Embryonic facial prominence (tissue), 1 donor: ENCODE measurements around the gene HAP1.
"Not testable (repeated sequence)": the region's sequence is repeated elsewhere in the genome, so short reads cannot be mapped to it uniquely, and the experiment has no call there.

Experiments
- DNase-seq: peaks from one replicate; pipeline ENCODE4 v3.0.0-alpha.2; 2016; ENCODE audit errors: extremely low spot score

Gene HAP1

DNA sequence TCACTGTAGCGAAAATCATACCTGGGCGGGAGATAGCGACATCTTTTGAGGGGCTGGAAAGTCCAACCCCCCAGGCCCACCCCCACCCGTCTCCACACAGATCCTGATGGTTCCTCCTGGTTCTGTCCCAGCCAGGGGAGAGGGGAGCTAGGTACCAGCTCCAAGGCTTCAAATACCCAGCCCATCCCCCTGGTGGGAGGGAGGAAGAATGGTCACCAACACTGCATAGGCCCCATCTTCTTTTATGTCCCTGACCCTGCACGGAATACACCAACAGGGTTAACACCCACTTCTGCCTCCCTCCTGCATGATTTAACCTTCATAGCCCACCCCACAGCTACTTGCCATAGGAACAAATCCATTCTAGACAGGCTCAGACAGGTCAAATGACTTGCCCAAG, 9.3 kb downstream of the HAP1 start:
- no peak for DNase-seq

DNA sequence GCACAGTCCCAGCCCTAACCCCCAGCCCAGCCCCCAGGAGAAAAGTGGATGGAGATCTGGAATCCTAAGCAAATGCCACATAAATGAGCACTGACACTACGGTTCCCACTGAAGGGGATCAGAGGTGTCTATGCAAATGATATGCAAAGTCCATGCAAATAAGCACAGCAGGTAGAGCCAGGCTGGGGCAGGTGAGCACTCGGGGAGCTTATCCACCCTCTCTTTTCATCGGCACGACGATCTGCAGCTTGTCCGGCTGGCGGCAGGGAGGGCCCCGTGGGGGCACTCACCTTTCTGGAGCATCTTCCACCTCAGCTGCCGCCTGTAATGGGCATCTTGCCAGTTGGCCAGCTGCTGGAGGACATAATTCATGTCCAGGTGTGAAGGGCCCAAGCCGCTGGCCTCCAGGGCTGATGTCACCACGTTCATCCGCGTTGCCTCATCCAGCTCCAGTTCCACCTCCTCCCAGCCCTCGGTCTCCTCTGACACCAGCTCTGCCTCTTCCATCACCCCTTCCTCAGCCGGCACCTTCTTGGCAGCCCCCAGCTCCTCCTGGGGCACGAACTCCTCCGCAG, 9.9 kb downstream of the HAP1 start:
- no peak for DNase-seq

DNA sequence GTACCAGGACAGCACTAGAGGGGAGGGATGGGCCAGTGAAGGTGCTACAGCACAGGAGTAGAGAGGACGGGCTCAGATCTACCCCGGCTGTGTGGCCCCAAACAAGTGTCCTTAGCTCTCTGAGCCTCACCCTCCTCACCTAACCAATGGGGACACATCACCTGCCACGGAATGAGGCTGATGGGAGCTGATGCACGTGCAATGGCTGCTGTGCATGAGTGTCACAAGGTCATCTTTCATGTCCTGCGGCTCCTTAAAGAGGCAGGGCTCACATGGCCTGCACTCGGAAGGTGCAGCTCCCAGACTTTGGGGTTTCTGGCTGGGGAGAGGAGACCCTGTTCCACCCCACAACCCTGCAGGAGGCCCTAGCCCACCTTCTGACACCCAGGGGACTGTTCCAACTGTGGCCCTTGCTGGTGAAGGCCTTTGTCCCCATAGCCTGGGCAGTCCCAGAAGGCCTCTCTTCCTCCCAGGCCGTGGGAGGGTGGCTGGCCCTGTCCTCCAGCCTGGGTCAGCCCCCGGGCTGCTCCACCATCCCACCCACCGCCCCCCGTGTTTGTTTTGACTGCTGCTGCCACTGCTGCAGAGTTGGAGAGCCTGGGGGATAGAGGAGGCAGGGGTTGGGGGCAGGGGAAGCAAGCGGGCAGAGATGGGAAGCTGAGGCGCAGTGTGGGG, 10.5 kb downstream of the HAP1 start:
- DNase-seq, result no peak

DNA sequence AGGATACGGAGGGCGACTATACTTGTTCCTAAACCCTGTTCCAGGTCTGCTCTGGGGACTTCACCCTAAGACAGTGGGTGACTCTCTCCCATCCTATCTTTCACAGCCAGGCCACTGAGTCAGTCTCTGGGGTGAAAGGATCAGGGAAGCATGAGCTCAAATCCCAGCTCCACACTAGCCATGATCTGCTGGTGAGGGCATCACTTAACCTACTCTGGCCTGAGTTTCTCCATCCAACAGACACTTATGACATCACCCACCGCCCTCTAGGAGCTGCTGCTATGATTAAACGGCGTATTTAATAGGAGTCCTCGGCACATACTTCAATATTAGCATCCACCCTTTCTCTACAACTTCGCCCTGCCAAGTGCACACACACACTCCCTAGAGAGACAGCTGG, 12.2 kb downstream of the HAP1 start:
- no peak for DNase-seq

DNA sequence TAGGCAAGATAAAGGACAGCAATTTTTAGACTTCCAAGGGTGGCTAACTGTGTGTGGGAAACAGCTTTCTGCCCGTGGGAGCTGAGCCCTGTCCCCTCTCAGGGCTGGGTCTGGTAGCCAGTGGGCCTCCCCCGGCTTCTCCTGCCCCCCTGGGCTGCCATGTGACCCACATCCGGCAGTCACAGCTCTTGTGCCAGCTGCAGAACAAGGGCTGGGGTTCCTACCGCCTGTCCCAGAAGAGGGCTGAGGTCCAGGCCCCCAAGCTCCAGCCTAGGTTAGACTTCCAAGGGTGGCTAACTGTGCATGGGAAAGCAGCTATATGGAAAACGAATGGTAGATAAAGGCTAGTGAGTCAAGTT, 16.2 kb downstream of the HAP1 start:
- no peak for DNase-seq

DNA sequence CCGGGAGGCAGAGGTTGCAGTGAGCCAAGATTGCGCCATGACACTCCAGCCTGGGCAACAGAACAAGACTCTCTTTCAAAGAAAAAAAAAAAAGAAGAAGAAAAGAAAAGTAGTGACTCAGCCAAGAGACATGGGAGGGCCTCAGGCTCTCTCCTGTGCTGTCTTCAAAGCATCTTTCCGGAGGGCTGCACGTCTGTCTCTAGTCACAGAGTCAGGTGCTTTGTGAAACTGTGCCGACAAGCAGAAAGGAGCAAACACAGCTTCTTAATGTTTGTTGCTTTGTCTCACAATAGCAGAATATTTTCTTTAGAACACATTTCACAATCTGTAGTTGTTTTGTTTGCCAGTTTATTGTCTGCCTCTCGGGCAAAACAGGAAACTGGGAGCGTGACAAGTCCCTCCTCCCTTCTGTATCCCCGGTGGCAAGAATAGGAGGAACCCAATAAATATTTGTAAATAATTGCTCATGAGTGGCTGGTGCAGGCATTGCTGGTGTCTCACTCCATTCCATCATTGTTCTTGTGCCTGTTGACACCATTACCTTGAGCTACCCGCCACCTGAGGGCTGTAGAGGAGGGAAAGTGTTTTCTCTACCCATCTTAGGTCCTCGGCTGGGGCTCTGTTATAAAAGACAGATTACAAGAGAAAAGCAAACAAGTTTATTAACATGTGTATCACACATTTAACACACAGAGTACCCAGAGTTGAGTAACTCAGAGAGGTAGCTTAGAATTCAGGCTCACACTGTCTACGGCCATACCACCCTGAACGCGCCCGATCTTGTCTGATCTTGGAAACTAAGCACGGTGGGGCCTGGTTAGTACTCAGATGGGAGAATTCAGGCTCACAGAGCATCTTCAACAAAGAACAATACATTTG, 16.8 kb downstream of the HAP1 start:
- DNase-seq, result no peak

DNA sequence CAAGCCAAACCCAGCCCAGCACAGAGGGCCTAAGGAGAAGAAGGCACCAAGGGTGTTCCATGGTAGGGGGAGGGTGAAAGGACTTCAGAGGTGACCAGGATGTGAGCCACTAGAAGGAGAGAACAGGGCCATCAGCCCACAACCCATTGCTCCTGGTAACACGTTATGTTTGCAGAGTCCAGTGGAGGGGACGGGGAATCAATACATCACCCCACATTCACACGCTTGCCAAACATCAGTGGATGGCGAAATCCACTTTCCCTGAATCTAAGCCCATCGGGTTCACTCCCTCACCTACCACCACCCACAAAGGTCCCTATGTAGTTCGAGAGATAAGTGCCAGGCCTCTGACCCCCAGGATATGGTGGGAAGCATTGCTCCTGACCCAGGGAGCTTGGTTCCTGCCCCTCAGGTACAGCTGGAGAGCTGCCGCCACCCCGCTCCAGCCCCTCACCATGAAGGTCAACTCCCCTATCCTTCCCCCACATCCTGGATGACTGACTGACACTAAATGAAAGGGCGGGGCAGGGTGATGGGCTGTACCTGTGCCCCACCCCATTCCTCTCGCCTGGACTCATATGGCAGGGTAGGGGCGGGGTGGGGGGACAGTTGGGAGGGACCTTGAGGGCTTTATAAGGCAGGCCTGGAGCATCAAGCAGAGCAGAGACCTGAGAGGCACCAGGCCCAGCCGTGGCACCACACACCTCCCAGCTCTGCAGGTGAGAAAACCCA, 22.6 kb downstream of the HAP1 start, which contains the start of gene GAST:
GAST (plus strand) TSS at position 663 of the 732 bp plus-strand sequence. CDS start 3,106 bp downstream, outside the sequence.
- DNase-seq, result no peak

DNA sequence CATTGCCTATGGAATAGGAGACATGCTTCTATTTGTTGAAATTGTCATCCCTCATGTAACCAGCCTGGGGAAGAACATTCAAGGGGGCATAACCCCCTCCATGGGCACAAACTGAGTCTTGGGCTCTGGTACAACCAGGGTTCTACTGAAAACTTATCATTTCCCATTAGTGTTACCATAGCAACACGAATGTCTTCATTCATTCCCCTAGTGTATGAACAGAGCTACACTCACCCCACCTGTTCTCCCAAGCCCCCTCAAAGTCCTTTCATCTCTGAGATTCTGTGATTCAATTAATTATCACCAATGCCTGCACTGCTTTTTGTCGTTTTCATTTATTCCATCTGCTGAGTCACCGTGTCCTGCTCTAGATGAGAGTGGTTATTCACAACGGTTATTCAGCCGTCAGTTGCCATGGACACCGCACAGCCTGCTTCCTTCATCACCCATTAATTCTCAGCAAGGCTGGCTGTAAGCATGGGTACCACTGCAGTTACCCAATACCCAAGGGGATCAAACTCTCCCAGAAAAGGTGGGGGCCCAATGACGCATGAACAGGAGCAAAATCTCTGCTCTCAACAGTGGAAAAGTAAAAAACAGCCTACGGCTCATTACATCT, 23.9 kb downstream of the HAP1 start:
- DNase-seq, result no peak

DNA sequence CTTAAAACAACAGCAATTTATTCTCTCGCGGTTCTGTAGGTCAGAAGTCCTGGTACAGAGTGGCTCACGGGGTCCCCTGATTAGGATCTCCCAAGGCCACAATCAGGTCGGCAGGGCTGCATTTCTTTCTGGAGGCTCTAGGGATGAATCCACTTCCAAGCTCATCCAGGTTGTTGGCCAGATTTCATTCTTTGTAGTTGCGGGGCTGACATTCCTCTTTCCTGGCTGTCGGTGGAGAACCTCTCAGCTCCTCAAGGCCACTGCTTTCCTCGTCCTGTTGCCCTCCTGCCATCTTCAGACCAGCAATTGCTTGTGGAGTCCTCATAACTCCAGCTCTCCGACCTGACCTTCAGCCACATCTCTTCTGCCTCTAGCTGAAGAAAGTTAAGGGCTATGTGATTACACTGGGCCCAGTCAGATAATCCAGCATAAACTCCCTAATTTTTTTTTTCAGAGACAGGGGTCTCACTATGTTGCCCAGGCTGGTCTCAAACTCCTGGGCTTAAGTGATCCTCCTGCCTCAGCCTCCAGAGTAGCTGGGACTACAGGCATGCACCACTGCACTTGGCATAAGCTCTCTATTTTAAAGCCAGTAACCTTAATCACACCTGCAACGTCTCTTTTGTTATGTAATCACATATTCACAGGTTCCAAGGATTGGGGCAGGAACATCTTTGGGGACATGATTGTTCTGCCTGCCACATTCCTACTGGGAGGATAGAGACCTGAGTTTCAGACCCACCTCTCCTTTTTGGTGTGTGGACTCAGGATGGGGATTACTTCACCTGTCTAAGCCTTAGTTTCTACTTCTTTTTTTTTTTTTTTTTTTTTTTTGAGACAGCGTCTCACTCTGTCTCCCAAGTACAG, 26.4 kb downstream of the HAP1 start:
- no peak for DNase-seq

DNA sequence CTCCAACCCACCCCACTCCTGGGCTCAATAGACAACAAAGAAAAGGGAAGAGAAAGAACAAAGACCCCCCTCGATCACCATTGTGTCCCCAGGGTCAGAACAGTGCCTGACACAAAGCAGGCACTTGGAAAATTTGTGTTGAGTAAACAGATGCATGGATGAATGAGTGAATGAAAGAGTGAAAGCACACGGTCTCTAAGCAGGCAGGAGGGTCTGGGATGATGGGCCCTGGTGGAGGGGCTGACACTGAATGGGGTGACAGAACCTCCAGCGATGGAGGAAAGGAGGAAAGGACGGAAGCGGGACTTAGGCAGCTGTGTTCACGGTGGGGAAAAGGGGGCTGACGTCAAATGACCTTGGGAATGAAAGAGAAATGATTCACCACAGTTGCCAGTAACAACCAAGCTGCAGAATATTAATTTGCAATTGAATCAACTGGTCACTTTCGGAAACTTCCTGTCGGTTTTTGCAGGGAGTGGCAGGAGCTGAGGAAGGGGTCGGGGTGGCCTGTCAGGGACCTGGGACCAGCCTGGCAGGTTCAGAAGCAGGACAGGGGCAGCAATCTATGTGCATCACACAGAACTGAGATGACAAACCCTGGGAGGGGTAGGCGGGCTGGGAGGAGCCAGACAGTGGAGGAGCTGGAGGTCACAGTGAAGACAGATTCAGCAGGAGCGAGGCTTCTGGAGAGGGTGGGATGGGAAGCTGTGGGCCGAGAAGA, 29.0 kb downstream of the HAP1 start:
- DNase-seq, result no peak

DNA sequence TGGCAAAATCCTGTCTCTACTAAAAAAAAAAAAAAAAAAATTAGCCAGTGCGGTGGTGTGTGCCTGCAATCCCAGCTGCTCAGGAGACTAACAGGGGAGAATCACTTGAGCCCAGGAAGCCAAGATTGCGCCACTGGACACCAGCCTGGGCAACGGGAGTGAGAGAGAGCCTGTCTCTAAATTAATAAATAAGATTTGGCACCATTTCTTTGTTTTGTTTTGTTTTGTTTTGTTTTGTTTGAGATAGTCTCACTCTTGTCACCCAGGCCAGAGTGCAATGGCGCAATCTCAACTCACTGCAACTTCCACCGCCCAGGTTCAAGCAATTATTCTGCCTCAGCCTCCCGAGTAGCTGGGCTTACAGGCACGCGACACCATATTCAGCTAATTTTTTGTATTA, 31.7 kb downstream of the HAP1 start:
- DNase-seq, result no peak

DNA sequence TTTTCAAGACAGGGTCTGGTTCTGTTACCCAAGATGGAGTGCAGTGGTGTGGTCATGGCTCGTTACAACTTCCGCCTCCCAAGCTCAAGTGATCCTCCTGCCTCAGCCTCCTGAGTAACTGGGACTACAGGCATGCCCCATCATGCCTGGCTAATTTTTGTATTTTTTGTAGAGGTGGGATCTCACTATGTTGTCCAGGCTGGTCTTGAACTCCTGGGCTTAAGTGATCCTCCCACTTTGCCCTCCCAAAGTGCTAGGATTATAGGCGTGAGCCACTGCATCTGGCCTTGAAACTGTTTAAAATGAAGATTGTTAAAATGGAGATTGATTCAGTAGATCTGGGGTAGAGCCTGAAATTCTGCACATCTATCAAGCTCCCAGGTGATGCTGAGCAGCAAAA, 33.6 kb downstream of the HAP1 start:
- not testable (repeated sequence) for DNase-seq

DNA sequence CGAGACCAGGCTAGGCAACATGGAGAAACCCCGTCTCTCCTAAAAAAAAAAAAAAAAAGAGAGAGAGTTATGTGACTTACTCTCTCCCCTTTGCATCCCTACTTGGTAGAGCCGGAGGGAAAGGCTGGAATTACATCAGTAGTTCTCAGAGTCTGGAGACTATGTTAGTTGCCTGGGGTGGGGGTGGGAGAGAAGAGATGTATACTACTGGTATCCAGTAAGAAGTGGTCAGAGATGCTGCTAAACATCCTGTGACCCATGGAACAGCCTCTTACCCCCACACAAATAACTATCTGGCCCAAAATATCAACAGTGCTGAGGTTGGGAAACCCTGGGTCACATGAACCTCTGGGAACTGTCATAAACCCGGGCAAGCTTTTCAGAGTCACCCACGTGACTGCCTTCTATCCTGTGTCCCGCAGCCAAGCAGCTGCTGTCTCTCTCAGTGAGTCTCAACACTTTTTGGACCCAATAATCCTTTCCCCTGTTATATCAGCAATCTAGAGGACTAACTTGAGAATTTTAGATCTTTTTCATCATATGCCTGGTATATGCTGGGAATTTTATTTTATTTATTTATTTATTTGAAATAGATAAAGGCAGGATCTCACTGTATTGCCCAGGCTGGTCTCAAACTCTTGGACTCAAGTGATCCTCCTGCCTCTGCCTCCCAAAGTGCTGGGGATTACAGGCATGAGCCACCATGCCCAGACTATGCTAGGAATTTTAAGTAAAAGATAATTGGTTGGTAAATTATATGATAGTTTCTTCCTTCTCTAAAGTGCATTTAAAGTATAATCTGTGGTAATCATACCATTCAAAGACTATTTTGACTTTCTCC, 37.1 kb downstream of the HAP1 start:
- DNase-seq, result no peak

DNA sequence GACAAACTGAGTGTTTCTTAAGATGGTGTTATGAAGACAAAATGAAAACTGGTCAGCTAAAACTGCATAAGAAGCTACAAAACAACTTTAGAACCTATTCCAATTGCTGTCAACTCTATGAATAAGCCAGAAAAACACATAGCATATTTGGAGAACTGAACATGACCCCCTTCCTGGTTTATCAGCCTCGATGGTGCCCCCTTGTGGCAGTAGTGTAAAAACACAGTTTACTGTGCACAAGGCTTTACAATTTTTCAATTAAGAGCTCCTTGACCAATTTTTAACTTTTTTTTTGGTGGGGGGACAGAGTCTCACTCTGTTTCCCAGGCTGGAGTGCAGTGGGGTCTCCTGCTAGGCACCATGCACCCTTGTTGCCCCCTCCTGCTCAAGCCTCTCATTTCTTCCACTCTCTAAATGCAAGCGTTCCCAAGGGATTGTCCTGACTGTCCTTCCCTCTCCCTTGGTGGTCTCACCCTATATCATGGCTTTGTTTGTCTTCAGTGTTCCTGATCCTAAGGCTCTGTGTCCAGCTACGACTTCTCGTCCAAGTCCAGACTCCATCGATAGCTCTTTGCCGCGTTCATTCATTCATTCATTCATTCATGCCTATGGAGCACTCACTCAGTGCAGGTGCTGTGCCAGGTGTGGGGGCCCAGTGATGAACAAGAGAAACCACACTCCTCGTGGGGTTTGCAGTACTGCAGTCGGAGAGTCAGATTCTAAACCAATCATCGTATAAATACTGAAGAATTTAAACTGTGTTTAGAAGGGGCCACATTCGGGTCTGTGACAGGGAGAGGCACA, 38.3 kb downstream of the HAP1 start:
- DNase-seq, result peak; percentile 39

DNA sequence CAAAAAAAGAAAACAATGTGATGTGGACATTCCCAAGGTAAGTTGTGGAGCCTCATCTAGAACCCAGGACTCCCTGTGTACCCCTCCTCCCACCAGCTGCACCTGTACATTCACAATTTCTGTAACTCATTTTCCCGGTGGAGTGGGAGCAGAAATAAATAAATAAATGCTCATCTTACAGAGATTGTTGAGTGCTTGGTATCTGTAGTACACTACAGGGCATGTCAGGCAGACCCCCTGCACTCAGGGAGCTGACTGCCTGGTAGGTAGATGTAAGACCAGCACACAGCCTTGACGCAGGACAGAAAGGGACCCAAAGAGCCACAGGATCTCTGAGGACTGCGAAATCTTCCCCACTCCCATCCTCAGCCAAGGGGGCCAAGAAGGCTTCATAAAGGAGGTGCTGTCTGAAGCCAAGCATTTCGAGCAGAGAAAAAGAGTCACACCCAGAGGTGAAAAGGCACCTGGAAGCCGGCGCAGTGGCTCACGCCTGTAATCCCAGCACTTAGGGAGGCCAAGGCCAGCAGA, 39.2 kb downstream of the HAP1 start:
- no peak for DNase-seq

DNA sequence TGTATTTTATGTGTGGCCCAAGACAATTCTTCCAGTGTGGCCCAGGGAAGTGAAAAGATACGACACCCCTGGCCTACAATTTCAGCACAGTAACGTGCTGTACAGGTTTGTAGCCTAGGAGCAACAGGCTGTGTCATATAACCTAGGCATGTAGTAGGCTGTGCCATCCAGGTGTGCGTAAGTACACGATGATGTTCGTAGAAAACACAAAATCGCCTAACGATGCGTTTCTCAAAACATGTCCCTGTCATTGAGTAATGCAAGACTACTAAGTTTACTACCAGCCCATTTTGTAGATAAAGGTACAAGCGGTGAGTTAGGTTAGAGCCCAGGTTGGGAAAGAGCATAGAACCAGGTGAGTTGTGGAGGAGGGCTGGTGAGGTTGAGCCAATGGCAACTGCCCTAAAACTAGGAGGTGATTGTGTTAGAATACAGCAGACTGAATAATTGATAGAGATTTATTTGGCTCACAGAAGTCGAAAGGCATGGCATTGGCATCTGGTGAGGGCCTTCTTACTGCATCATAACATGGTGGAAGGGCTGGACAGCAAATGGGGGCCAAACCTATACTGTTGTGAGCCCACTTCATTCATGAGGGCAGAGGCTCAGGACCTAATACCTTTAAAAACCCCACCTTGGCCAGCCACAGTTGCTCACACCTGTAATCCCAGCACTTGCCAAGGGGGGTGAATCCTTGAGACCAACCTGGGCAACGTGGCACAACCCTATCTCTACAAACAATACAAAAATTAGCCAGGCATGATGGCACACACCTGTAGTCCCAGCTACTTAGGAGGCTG, 41.5 kb downstream of the HAP1 start:
- no peak for DNase-seq
